HG02571 (cell line): Measurements from ENCODE around the gene GNAS.
A peak's percentile ranks its signal among the peaks of the same experiment; 100 is the strongest.
"Not testable (repeated sequence)": the region's sequence is repeated elsewhere in the genome, so short reads cannot be mapped to it uniquely, and the experiment has no call there.

Experiments used
- ATAC-seq: cut with Tn5 transposase; IDR thresholded peaks from one replicate; pipeline ENCODE4 v1.9.1; 2021; ENCODE audit warnings: mild to moderate bottlenecking, moderate library complexity; ENCODE audit not compliant: unreplicated experiment

The GNAS gene

DNA sequence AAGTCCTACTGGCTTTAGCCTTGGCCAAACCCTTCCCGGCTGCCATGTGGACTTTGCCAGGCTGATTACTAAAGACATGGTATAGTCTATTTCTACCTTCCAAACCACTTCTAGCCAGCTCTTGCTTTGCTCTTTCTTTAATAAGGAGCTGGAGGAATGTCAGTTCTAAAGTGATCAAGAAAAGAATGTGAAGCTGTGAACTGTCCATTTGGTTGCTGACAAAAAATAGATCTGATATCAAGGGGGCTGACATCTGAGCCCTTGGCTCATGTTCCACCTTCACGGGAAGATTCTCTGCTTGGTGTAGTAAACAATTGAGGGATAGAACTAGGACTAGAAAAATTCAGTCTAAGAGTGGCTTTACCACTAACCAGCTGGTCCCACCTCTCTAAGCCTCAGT, 24.4 kb upstream of the GNAS start:
- ATAC-seq: no peak

DNA sequence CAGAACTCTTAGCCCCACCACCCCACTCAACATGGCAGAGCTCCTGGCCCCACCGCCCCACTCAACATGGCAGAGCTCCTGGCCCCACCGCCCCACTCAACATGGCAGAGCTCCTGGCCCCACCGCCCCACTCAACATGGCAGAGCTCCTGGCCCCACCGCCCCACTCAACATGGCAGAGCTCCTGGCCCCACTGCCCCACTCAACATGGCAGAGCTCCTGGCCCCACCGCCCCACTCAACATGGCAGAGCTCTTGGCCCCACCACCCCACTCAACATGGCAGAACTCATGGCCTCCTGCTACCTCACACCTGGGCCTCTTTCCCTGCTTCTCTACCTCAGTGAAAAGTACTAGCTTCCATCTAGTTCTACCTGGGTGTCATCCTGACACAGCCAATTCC, 23.7 kb upstream of the GNAS start:
- not testable (repeated sequence) for ATAC-seq

DNA sequence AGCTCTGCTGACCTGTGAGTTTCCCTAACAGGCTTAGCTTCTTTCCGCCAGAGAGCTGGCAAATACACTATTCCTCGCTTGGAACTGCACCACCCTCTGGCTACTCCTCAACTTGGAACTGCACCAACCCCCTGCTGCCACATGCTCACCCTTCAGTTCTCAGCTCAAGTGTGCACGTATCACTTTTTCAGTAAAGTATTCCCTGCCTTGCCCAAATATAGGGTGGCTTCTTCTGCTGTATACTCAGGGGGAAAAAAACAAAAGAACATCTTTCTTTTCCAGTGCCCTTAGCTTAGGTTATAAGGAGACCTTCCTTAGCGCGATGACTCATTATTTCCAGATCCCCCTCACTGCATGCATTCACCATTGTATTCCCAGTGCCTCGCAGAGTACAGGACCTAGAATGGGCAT, 23.0 kb upstream of the GNAS start:
- ATAC-seq: no peak

DNA sequence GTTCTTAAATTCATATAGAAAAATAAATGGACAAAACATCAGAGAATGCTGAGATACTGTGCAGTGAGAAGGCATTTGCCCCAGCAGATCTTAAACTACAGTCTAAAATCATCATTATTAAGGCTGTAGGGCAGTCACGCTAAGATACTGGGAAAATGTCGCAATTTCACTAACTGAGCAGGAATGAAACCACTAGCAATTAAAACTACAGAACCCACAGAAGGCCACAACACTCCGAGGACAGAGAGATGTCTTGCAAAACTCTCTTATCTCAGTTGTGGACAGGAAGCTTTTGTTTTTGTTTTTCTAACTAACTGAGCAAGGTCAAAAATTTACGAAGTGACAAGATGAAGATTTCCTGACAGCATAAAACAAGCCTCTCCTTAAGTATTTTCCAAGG, 20.1 kb upstream of the GNAS start:
- no peak for ATAC-seq

DNA sequence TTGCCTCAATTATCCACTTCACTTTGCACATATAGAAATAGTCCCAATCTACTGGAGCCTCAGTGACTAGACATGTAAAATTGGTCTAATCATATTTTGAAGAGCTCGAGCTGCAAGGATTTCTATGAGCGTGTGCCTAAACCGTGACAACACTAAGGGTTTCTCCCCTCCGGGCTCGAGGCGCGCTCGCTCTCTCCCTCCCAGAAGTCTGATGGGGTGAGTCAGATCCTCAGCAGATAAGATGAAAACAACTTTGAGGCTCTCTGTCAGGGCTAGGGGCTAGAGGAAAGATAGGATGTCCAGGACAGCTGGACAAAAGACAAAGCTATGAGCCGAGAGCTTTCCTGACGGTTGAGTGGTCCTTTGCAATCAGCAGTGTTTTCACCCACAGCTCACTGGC, 18.6 kb upstream of the GNAS start:
- ATAC-seq: no peak

DNA sequence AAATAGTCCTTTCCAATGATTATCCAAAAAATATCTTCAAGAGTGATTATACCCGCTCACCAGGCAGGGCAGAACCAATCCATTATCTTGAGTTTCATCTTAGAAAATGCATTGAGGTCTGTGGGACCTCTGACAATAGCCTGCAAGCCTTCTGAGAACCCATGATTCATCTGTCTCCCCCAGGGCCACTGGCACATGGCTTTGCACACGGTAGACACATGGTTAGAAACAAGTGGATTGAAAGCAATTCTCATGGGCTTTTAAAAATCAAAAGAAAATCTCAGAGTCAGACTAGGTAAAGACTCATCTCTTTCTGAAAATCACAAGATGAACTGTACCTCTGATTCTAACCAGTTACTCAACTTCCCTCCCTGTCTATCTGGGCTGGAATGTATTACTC, 17.3 kb upstream of the GNAS start:
- ATAC-seq: no peak

DNA sequence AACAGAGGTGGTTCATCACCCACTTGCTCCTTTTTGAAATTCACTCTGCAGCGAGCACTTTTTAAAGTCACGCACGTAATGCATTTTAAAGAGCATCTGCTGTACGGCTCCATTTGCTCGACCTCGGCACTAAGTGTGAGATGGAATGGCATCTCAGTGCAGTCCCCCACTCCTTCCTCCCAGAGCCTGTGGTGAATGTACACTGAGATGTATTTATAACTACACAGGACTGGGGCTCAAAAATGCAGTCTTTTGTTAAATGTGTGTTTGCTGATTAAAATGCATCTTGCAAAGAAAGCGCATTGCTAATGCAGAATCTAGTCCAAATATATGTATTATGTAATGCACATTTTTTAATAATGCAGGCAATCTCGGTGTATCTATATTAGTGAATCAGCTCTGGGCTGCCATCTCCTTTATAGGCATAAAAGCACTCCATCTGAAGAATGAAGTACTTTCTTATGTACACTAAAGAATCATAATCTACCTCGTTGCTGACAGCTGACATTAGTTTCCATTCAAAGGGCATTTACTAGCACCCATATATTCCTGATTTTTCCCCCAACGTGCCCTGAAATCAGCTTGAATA, 15.8 kb upstream of the GNAS start:
- no peak for ATAC-seq

DNA sequence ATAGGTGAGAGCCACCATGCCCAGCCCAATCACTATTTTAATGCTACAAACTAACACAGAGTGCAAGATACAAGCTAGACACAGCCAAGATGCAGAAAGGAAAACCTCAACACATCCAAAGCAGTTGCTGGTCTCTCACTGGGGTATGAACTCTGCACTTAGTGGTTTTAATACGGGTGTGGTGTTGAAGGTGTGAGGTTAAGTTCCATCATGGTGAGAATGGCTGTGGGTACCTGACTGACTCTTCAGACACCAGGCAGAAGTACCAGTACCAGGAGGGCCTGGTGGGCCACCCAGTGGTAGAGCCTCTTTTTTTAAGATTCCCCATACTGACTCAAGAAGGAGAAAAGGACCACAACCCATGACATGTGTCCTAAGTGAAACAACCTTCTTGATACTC, 14.8 kb upstream of the GNAS start:
- no peak for ATAC-seq

DNA sequence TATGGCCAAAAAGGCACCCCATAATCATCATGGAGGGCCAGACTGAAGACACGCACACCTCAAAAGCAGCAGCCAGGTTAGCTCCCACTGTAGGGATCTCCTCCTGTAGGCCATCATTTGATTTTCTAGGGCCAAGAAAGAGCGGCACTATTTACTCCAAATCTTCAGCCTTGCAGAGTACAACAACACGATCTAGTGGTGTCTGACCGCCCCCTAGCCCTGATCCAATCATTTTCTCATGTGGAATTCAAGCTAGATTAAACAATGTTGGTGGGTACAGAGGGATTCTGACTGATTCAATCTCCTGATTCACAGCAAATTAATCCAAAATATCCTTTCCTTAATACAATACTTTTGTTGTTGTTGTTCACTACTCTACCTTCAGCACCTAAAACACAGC, 14.3 kb upstream of the GNAS start:
- no peak for ATAC-seq

DNA sequence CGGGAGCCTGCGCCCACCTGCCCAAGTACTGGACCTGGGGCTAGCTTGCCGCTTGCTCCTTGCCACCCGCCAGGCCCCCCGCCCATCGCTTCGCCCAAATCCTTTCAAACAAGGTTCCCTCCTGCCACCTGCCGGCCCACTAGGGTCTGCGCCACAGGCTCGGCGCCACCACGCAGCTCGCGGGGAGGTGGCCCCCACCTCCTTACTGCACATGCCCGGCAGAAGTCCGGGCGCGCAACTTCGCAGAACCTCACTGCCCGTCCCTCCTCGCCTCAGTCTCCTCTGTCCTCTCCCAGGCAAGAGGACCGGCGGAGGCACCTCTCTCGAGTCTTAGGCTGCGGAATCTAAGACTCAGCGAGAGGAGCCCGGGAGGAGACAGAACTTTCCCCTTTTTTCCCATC, 13.0 kb upstream of the GNAS start:
- ATAC-seq: no peak

DNA sequence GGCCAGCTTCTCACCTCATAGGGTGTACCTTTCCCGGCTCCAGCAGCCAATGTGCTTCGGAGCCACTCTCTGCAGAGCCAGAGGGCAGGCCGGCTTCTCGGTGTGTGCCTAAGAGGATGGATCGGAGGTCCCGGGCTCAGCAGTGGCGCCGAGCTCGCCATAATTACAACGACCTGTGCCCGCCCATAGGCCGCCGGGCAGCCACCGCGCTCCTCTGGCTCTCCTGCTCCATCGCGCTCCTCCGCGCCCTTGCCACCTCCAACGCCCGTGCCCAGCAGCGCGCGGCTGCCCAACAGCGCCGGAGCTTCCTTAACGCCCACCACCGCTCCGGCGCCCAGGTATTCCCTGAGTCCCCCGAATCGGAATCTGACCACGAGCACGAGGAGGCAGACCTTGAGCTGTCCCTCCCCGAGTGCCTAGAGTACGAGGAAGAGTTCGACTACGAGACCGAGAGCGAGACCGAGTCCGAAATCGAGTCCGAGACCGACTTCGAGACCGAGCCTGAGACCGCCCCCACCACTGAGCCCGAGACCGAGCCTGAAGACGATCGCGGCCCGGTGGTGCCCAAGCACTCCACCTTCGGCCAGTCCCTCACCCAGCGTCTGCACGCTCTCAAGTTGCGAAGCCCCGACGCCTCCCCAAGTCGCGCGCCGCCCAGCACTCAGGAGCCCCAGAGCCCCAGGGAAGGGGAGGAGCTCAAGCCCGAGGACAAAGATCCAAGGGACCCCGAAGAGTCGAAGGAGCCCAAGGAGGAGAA, 12.3 kb upstream of the GNAS start:
- ATAC-seq: no peak

DNA sequence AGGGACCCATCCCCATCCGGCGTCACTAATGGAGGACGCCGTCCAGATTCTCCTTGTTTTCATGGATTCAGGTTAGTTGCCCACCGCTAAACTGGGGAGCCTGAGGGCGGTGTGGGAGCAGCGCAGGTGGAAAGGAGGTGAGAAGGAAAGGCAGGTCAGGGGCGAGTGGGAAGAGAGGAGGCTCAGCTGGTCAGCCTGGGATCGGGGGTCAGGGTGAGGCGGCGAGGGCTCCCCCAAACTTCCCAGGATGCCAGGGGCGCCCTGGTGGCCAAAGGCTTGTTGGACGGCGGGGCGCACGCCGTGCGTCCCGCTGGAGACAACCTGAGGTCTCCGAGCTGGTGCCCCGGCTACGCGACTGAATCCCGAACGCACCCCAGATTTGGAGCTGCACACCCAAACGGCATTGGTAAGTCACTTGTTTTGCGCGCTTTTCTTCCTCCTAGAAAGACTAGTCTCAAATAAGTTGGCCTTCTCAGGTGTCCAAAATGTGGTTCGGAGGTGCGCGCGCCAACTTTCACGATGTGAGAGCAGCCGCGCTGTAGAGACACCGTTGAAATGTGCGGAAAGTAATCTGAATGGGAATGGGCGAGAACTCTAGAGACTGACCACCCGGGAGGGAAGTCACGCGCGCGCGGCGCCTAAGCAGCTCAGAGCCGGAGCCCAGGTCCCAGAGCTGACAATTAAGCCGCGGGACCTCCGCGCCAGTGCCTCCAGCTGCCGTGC, 11.5 kb upstream of the GNAS start:
- ATAC-seq: no peak

DNA sequence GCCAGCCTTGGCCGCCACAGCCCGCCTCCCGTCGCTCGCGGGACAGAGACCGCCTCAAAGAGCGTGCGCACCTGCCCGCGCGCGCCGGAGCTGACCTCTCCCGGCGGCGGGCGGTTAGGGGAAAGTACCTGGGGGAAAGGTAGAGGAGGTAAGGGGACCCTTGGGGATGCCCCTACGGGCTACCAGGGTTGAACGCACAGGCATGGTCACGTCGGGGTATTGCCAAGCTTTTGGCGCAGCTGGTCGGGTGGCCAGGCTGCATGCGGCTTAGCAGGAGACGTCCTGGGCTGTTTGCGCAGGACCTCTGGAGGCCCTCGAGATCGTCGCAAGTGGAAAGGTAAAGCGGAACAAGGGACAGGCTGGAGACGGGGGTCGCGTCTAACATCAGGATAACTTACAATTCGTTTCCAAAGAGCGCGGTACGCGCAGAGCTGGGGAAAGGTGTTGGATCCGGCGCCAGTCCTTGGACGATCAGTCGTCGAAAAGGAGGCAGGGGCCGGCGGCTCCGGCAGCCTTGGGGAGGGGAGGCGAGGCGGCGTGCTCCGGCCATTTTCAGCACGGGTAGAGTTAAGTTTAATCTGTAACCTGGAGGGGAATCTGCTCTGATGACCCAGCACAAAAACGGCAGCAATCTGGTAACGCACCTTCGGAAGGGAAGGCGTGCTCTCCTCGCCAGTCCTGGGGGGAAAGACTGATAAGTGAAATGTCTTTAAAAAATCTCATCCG, 10.8 kb upstream of the GNAS start:
- ATAC-seq: no peak

DNA sequence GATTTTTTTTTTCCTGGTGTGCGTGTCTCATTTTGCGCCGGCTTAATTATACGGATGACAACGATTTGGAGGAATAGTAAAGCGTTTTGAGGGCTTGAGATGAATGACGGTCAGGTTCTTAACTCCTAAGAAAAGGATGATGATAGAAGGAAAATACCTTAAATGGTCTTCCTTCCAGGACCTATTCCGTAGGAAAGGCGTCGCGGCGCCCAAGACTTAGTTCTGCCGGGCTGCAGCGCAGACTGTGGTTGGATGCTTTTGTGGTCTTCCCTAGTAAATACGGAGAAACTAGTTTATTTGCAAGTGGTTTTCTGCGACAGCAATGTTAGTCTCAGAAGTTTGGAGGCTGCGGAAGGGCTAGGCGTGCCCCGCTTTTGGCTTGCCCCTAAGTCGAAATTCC, 10.2 kb upstream of the GNAS start:
- ATAC-seq: no peak

DNA sequence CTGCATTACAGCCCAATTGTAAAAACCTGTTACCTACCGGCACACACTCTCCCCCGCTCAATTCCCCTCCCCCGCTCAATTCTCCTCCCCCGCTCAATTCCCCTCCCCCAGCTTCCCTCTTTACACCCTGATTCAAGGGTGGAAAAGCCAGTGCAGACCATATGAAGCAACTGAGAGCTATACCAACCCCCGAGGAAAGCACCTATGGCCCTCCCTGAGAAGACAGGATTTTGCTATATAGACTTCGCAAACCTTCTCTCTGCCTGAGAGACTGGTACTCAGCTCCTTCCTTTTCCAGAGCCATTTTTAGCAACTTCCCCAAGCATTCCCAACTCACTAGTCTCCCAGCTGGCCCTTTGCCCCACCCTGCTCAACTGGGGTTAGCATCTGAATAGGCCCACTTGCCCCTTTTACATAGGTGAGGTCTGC, 9.4 kb upstream of the GNAS start:
- ATAC-seq: no peak

DNA sequence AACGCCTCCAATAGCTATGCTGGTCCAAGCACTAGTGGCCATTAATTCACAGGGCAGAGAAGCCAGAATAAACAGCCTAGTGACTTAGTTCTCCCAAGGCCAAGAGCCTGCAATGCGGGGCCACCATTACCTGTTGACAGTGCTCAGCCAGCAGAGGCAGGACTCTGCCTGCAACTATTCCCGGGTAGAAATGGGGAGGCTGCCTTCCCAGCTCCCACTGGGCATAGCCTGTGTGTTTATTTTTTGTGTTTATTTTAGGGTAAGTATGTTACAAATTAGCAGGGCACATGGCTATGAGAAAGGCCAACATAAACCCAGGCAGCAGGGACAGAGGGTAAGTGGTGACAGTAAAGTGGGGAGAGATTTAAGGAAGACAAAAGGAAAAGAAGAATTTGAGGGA, 6.8 kb upstream of the GNAS start:
- no peak for ATAC-seq

DNA sequence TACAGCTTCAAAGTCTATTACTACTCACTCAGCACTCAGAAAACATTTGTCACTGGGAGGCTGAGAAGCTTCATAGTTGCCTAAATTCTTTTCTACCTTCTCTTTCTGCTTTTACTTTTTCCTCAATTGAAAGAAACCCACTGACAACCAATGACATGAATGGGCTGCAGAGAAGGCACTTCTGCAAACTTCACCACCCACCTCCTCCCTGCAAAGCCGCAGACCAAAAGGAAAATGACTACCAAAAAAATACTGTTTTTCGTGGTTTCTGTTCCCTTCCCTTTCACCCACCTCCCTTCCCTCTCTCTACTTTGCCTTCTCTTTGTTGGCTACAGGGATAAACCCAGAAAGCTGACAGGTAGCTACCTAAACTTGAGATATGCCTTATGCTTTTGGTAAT, 5.1 kb upstream of the GNAS start:
- no peak for ATAC-seq

DNA sequence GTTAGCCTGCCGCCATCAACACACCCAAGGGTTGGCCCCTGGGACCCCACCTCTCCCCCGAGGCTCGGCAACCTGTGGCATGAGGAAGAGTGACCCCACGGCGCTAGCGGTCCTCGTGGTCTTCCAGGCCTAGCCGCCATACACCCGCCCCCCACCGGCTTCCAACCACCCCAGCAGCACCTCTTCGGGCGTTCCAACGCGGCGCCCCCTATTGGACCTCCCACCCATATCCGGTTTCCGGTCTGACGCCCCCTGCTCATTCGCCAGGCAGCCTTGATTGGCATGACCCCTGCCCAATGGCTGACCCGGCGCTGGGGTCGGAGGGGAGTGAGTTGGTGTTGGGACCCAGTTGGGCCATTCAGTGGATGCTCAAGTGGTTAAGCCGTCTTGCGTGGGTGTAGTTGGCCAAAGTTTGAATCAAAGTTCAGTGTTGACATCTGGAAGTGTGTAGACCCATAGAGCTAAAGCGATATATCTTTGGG, 1.8 kb upstream of the GNAS start, which contains the start of gene GNAS-AS1:
Gene GNAS-AS1, minus strand, starts transcription at position 210 of the 482 bp plus-strand sequence.
- peak; percentile 87 for ATAC-seq

DNA sequence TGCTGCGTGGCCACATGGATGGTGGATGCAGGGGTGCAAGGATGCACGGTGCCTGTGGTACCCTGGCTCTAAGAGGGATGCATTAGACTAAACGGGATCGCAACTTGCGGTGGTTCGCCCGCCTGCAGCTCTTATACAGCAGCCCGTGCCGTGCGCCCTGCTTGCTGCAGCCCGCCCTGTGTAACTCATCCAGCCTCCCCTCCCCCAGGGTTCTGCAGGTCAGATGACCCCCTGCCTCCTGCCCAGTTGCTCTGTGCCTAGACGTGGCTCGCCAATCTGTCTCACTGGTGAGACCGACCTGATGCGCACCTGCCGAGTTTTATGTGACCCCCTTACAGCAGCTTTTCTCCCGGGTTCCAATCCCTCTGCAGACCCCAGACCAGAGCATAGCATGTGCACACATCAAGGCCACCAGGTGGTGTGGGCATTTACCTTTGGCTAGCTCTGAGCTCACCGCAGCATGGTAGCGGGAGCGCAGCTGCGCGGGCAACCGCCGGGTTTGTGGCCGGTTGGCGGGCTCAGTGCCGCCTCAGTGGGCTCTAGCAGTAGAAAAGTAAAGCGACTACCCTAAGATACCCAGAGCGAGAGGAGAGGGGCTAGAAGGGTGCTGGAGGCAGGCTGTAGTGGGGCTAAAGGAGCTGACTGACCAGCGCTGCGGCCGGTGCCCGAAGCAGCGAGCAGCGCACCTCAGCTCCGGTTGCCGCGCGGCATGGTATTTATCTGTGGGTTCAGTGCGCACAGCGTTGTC, 1.1 kb upstream of the GNAS start:
- ATAC-seq: no peak

DNA sequence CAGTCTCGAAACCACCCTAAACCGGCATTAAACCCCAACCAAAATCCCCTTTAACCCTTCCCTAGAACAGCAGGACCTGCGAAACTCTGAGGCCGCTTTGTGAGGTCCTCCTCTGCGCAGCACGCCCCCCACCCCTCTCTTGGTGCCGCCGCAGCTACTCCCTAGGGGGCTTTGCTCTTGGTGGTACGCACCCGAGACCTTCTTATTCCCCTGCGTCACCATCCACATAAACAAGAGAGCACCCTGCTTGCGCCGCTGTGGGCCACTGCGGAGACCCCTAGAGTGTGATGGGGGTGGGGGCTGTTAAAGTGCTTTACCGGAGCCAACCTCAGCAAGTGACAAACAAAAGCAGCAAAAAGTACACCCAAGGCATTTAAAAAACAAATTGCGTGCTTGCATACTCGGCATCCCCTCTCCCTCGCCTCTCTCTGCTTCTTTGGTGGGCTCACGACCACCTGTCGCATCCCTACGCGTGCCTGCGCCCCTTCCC, 502 bp upstream of the GNAS start:
- no peak for ATAC-seq
